Measurements from ENCODE around the gene DNAJC4.

The DNAJC4 gene

DNA sequence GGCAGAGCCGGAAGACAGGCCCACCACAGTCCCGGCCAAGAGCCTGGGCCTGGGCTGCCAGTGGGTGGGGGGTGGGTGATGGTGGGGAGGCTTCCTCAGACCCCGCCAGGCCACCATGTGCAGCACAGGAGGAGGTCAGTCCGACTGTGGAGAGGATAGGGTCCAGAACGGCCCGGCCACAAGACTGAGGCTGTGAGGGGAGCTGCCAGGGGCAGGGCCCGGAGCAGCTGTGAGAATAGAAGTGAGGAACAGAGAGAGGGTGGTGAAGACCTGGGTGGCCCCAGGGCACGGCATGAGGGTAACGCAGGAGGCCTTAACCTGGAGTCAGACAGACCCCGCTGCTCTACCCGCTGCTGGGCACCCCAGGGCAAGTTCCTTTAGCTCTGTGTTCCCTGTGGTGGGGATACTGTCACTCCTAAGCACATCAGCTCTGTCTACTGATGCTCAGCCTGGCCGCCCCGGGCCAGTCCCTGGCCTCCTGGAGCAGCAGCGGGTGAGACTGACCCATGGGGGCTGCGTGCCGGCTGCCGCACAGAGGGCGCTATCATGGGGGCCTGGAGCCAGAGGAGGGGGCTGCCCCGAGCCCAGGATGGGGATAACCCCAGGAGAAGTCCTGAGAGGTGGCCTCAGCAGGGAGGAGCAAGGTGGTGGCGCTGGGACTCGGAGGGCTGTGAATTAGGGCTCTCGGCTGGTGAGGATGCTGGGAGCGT is 22.1 kb upstream of the DNAJC4 start:
- DNase-seq (ENCODE audit: low spot score): no peak

GRCh38 chr11:64208796-64209562 is 21.4 kb upstream of the DNAJC4 start:
- no peak for DNase-seq (ENCODE audit: low spot score)

DNA sequence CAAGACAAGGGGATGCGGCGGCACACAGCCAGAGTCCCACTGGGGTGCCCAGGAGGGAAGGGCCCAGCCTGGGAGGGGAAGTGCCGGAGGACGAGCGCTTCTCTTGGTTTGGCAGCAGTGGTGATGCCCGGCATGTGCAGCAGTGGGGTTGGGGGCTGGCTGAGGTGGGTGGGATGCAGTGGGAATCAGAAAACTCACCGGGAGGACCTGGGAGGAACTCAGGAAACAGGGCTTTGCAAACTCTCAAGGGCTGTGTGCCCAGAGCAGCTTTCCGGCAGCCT is 20.8 kb upstream of the DNAJC4 start:
- no peak for DNase-seq (ENCODE audit: low spot score)

DNA sequence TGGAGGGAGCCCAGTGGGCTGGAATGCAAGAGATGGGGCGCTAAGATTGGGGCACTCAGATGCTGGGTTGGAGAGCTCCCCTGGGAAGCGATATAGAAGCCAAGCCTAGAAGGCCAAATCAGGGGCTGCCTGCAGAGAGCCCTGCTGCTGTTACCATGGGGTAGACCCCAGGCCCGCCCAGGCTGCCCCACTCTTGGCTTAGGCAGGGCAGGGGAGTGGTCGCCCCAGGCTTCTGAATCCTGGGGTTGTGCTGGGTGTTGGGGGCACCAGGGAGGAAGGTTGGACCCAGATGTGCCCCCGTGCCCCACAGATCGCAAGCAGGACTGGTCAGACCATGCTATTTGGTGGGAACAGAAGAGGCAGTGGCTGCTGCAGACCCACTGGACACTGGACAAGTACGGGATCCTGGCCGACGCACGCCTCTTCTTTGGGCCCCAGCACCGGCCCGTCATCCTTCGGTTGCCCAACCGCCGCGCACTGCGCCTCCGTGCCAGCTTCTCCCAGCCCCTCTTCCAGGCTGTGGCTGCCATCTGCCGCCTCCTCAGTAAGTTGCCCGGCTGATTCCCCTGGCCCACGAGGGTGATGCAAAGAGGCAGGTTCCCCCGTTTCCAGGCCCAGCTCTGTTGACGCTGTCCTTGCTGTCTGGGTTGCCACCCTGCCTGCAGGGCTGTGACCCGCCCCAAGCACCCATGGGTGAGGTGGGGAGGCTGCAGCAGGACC is 19.9 kb upstream of the DNAJC4 start:
- DNase-seq (ENCODE audit: low spot score): no peak

DNA sequence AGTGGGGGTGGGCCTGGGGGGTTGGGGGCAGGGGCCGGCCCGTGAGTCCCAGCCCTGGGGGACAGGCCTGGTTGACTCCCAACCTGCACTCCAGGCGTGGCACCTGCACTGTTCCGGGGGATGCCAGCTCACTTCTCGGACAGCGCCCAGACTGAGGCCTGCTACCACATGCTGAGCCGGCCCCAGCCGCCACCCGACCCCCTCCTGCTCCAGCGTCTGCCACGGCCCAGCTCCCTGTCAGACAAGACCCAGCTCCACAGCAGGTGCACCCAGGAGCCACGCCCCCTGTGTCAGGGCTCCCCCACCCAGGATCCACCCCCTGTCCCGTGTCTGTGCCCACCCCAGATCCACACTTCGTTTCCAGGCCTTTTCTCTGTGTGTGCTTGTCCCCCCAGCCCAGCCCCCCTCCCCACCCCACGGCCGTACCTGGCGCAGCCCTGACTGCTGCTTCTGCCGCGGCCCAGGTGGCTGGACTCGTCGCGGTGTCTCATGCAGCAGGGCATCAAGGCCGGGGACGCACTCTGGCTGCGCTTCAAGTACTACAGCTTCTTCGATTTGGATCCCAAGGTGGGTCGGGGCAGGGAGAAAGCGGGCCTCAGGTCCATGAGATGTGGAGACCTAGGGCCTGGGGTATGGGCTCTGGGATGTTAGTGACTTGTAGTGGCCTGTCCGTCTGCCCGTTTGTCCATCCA is 19.0 kb upstream of the DNAJC4 start:
- DNase-seq (ENCODE audit: low spot score): no peak

- DNase-seq (ENCODE audit: low spot score): no peak
Measured at GRCh38 chr11:64216879-64217278, 13.5 kb upstream of the DNAJC4 start.

DNA sequence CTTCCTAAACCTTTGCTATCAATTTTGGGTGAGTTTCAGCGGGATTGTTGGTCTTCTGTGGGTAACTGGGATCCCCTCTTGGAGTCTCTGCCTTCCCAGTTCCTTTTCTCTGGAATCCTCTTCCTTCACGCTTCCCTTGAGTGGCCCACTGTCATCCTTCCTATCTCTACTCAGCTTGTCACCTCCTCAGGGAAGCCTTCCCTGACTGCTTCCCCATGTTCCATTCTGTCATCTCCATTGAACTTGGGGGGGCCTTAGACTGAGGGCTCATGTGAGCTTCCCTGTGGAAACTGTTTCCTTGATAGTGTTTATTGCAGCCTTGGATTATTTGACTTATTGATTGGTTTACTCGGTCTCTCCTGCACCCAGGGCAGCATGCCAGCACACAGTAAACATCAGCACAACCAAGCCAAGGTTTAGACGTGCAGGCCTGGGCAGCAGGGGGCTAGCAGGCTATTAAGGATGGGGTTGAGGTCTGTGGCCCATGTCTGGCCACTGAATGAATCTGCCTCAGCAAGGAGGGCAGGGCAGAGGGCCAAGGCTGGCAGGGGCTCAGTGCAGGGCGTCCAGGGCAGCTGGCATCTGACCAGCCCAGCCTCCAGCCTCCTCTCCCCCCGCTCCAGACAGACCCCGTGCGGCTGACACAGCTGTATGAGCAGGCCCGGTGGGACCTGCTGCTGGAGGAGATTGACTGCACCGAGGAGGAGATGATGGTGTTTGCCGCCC is 11.6 kb upstream of the DNAJC4 start:
- DNase-seq (ENCODE audit: low spot score): no peak

DNA sequence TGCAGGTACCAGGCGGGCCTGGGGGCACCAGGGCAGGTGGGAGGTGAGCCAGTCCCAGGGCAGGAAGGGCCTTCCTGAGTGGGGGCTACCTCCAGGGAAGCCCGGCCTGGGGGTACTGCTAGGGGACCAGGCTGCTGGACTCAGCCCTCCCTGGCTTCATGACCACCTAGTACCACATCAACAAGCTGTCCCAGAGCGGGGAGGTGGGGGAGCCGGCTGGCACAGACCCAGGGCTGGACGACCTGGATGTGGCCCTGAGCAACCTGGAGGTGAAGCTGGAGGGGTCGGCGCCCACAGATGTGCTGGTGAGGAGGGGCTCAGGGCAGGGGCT is 11.0 kb upstream of the DNAJC4 start:
- no peak for DNase-seq (ENCODE audit: low spot score)

GRCh38 chr11:64219755-64220154 is 10.6 kb upstream of the DNAJC4 start:
- no peak for DNase-seq (ENCODE audit: low spot score)

- DNase-seq (ENCODE audit: low spot score): no peak
Measured at GRCh38 chr11:64220271-64220670, 10.1 kb upstream of the DNAJC4 start.

DNA sequence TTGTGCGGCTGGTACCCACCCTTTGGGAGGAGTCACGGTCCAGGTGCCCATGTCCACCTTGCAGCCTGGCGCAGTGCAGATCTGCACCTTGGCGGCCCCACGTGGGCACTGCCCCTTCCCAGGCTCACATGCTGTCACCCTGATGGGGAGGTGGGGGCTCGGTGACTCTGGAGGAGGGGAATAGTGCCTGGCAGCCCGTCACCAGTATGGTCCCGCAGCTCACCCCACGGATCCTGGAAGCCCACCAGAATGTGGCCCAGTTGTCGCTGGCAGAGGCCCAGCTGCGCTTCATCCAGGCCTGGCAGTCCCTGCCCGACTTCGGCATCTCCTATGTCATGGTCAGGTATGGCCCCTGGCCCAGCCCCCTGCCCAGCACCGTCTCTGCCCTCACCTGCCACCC is 9.6 kb upstream of the DNAJC4 start:
- no peak for DNase-seq (ENCODE audit: low spot score)

DNA sequence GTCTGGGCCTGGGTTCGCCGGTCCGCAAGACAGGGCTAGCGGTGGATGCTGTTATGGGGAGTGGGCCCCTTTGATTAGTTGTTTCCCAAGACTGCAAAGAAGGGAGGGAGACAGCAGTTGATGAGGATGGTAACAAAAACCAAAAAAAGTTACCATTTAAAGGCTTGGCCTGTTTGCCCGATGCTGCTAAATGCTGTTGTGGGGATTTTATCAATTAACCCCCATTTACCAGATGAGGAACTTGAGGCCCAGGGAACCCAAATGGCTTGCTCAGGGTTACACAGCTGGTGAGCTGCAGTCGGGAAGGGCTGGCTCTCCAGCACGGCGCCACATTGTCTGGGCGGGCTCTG is 7.7 kb upstream of the DNAJC4 start:
- no peak for DNase-seq (ENCODE audit: low spot score)

- no peak for DNase-seq (ENCODE audit: low spot score)
Measured at GRCh38 chr11:64223001-64223651, 7.2 kb upstream of the DNAJC4 start.

DNA sequence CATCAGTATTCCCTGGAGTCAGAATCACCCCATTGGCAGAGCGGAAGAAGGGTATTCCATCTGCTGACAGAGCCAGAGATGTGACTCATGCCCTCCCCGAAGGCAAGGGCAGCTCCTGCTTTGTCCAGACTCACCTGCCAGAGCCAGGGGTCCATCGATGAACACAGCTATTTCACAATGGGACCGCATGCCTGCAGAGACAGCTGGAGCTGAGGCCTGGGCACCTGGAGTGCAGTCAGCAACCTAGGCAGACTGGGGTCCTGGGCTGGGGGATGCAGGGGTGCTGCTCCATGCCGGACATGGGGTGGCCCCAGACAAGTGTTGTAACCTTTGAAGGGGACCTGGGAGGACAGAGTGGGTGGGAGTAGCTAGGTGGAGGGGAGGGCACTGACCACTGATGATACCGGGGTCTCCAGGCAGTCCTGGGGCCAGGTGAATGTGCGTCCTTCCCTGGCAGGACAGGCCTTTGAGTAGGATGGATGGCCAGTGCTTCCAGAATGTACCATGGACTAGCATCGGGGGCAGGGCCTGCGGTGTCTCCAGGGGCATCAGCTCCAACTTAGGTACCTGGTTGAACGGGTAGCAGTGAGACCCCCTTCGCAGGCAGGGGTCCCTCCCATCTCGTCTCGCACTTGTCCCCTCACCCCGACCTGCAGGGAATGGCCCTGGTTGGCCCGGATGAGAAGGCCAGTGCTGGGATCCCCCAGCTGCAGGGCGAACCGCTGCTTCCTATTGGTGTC is 6.0 kb upstream of the DNAJC4 start:
- no peak for DNase-seq (ENCODE audit: low spot score)

GRCh38 chr11:64224891-64225607 is 5.3 kb upstream of the DNAJC4 start:
- DNase-seq (ENCODE audit: low spot score): no peak

DNA sequence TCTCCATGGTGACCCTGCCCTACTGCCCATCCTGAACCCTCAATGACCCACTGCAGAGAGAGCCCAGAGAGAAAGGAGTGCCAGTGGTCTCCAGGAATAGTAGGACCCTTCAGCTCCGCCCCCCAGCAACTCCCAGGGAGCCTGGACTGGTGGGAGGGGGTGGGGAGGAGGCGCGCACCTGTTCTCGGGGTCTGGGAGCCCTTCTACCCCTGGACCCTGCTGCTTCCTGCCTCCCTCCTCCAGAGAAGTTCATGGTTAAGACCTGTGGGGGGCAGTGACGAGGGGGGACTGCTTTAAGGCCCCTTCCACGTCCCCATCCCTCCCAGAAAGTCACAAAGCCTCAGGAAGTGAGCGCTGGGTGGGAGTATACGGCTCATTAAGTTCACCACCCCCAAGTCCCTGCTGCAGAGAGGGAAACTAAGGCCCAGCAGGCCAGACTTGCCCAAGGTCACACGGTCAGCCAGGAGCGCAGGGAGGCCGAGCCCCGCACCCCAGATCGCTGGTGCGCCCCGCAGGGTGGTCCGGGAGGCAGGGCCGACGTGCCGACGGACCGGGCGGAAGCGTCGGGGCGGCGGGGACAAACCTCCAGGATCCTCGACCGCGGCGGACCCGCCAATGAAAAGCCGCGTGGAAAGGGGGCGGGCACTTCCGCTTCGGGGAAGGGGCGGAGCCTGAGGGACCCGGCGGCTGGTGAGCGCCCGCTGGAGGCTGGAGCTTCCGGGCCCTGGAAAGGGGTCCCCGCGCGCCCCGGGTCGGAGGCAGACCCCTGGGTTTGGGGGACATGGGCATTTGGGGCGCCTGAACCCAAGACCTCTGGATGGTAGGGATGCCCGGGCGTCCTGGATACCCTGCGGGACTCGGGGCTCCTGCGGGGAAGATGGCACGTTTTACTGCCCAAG is 4.5 kb upstream of the DNAJC4 start, which contains the start of the genes NUDT22 and TRPT1:
TSS of gene NUDT22 (plus strand) at position 667 of the 899 bp plus-strand sequence. CDS start 379 bp downstream, outside the sequence.
TSS of gene TRPT1 (minus strand) at position 579 of the 899 bp plus-strand sequence. CDS start at position 253, 326 bp downstream.
- peak; percentile 82 for DNase-seq (ENCODE audit: low spot score)

DNA sequence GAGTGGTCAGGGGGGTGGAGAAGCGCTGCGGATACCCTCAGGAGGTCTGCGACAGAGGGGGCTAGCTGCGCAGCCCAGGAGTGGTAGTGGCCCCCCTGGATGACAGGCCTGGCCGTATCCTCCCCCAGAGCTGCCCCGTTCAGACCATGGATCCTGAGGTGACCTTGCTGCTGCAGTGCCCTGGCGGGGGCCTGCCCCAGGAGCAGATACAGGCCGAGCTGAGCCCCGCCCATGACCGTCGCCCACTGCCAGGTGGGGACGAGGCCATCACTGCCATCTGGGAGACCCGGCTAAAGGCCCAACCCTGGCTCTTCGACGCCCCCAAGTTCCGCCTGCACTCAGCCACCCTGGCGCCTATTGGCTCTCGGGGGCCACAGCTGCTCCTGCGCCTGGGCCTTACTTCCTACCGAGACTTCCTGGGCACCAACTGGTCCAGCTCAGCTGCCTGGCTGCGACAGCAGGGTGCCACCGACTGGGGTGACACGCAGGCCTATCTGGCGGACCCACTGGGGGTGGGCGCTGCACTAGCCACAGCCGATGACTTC is 3.8 kb upstream of the DNAJC4 start:
- DNase-seq (ENCODE audit: low spot score): no peak

GRCh38 chr11:64227405-64227956 is 2.9 kb upstream of the DNAJC4 start:
- no peak for DNase-seq (ENCODE audit: low spot score)

Data from SK-N-DZ (cell line).